LHCN-M2 (cell line): ENCODE data around the gene ANKRD10. TPM values are rescaled to one million over a fixed set of nuclear protein-coding genes. Genes with fewer than 3 reads are reported as not detected.

Experiments used
- DNase-seq: peaks from one replicate; pipeline ENCODE4 v3.0.0-alpha.2; 2012; ENCODE audit warnings: low read depth
- total RNA-seq: library from RNA; depleted of rRNA; stranded (reverse); fragments of >200 nt; gene quantifications from 2 replicates; pipeline ENCODE4 v1.2.3, GENCODE V29; 2014

The ANKRD10 gene
- total RNA-seq, 1 experiment from 2014 or later, result 510 TPM

DNA sequence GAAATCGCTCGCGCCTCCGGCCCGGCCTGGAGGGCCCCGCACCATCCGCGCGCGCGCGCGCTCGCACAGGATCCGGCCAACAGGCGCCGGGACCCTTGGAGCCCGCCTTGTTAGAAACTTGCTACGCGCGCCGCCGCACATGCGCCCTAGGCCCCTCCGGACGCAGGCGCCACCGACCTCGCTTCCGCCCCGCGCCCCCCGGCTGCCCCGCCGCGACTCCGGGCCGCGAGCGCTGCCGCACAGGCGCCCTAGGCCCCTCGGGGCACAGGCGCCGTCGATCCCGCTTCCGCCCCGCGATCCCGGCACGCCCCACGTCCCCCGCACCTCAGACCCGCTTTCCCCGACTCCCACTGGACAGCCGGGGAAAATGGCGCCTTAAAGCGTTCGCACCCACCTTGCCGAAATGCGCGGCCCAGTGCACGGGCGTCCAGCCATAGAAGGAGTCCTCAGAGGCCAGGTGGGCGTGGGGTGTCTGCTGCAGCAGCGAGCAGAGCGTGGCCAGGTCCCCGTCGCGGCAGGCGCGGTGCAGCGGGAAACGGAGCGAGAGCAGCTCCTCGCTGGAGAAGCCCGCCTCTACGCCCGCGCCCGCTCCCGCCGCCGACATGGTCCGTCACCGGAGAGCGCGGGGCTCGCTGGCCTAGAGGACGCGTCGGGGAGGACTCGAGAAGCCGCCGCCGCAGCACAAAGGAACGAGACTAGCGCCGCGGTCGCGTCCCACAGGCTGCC, 375 bp downstream of the ANKRD10 start:
- peak; percentile 73 for DNase-seq

GRCh38 chr13:110914081-110914330, 863 bp downstream of the ANKRD10 start:
- no peak for DNase-seq

GRCh38 chr13:110913322-110914080, 1.4 kb downstream of the ANKRD10 start:
- DNase-seq, result peak; percentile 56

- DNase-seq, result peak; percentile 51
Measured at GRCh38 chr13:110912651-110913051, 2.2 kb downstream of the ANKRD10 start.

GRCh38 chr13:110911880-110912279, 3.0 kb downstream of the ANKRD10 start:
- peak; percentile 45 for DNase-seq

DNA sequence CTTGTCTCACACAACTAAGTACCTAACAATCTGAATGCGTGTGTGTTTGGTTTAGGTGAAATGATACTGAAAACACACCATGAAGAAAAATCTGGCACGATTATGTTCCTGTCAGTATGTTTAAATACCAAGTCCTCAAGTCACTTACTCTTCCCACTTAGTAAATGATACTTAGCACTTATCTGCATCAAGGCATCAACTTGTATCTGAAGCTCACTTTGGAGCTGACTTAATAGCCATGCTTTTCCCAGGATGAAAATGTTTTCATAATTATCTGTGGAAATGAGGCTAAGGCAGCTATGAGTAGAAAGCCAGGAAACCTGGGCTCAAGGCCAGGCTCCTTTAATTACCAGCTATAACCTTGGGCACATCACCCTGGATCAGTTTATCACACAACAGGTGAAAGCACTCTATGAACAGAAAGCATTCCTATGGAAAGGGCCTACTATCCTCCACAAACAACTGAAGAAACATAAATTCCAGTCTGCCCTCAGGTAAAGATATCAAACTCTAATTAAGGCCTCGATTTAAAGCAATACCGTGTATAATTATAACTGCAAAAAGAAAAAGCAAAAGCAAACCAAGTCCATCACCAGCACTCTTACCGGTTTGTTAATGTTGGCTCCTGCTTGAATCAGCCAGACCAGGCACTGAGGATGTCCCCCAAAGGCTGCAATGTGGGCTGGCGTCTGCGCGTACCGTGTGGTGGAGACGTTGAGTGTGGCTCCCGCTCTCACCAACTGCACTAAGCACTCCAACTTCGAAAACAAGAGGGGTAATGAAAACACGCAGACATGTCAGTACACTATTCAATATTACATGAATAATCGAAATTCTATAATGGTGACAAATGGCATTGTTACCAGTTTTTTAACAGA, 4.6 kb downstream of the ANKRD10 start:
- no peak for DNase-seq

DNA sequence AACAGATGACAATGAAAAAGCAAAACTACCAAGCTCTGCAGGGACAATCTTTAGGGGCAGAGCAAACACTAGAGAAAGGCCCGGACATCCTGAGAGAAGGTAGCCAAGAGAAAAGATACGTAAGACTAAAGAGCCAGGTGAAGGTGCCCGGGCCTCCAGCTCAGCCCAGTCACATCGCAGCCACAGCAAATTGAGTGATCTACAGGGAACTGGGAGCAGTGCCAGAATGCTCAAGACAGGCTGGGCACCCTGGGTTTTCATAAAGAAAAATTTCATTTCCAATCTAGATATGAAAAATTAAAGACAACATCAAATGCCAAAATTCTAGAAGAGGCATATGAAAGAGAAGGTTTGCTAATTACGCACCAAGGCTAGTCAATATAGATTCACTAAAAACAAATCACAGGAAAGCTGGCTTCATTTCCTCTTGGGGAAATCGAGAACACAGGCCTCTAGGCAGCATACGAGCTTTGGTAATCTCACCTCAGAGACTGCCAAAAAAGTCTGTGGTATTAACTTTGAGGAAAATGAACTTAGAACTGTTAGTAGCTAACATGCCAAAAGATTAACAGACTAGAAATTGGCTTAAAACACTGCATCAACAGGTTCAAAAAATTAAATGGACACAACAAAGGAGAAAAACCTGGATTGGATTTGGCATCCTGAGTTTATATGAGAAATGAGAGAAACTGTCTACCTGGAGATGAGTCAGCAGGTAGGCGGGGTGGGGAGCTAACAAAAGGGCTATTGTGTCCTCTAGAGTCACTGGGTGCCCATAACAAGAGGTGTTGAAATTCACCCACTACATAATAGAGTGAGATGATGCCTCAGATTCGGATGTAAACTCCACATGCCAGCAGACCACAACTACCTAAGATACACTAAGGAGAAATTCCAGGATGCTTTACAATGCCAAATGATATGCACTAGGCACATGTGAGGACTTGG, 6.6 kb downstream of the ANKRD10 start:
- DNase-seq, result peak; percentile 39

- DNase-seq, result no peak
Measured at GRCh38 chr13:110907301-110907700, 7.6 kb downstream of the ANKRD10 start.

DNA sequence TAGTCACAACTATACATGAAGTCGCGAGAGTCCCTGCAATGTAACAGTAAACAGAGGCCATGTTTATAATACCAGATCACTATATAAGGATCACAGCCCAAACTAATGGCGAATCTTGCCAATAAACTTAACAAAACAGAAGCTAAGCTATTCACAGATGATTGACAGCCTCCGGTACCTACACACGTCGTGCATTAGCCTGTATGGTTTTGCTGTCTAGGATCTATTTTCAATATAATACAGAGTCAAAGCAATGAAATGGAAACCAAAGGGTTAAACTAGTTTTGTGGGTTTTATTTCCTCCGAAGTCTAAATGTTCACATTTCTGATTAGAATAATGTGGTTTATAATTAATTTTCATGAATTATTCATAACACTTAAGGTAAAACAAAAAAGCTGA, 10.1 kb downstream of the ANKRD10 start:
- no peak for DNase-seq

DNA sequence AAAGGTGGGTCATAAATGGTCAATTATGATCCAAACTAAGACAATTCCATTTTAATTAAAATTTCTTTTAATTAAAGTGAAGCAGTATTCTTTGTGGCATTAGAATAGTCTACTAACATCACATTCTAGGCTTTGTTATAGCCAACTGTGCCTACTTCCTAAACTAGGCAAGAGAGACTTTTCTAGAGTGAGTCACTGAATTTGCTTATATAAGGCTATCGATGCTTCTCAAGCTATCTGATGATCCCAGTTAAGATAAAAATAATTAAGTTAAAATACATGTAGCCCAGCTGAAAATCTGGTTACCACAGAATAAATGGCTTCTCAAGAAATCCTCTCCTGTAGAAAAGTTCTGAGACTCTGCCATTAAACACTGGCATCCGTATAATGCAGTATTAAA, 12.5 kb downstream of the ANKRD10 start:
- no peak for DNase-seq

DNA sequence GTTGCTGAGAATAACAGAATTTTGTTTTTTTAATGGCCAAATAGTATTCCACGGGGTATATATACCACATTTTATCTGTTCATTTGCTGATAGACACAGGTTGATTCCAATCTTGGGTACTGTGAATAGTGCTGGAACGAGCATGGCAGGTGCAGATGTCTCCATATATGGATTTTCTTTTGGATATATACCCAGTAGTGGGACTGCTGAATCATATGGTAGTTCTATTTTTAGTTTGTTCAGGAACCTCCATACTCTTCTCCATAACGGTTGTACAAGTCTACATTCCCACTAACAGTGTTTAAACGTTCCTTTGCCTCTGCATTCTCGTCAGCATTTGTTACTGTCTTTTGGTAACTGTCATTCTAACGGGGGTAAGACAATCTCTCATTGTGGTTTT, 17.3 kb downstream of the ANKRD10 start:
- DNase-seq, result no peak

- no peak for DNase-seq
Measured at GRCh38 chr13:110897014-110897413, 17.9 kb downstream of the ANKRD10 start.

DNA sequence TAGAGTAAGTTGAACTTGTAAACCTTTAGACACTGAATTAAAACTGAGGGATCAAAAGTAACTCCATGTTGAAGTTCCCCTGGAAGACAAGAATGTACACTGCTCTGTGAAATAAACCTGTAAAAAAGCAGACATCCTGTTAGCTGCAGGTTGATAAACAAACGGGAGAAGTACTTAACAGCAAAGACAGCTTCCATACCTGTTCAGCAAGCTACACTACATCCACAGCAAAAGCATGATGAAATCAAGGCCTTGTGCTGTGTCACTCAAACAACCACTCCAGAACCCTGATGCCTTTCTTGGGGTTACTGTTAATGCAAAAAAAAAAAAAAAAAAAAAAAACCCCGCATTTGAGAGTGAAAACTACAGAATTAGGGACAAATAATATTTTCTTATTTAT, 20.8 kb downstream of the ANKRD10 start:
- DNase-seq, result no peak

DNA sequence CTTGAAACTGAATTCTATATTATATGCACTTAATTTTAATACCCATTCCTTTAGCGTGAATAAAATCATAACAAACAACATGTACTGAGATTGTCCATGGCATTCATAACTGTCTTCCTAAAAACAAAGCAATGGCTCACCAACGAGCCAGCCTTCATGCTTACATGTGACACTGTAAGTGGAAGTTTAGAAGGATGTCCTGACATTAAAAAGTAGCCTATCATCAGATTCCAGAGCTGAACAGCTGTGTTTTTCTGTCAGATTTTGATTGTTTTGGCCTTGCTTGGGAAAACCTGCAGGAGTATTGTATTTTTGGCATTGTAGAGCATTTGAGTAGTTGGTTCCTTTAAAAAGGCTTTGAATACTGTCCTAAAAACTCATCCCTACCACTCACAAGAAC, 21.3 kb downstream of the ANKRD10 start:
- DNase-seq, result no peak

- no peak for DNase-seq
Measured at GRCh38 chr13:110890279-110891165, 24.3 kb downstream of the ANKRD10 start.

DNA sequence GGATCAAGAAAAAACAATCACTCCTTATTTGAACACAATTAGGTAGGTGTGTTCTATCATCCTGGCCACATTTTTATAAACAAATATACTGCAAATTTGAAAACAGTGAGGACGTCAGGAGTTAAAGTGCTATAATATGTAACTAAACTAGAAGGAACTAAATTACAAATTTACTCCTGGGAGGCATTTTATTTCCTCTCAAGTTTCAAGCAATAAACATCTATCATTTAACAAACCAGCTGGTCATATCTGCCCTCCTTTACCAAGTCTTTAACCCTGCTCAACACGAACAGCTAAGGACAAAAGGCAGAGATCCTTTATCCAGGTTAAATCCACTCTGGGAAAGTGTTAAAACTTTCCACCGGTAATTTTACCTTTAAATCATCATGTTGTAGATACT, 26.5 kb downstream of the ANKRD10 start:
- no peak for DNase-seq

DNA sequence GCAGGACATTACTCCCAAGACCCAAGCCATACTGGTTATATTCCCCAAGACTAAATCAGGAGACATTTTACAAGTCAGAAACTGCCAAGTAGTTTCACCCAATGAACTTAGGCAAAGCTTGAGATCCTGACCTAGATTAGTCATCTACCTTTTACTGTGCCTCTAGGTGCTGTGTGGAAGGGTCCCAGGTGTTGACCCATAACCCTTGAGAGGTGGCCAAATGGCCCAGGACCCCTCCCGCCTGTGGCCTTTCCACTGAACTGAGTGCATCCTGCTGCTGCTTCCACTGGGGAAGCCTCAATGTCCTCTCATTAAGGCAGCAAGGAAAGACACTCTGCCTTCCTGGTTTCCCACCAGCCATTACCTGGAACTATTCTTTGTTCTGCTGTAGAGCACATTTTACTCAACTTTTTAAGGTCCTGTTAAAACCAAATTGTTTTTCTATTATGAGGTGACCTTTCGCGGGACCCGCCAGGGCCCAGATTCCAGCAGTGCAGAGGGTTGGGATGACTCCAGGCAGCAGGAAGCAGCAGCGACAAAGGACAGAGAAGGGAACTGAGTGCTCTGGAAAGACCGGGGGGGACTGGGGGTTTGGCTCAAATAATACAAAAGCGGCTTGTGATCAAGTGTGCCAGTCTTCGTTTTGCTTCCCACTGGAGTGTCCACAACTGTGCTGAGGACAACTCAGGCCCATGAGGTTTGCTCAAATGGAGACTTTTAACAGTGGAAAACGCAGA, 27.1 kb downstream of the ANKRD10 start:
- DNase-seq, result peak; percentile 44

DNA sequence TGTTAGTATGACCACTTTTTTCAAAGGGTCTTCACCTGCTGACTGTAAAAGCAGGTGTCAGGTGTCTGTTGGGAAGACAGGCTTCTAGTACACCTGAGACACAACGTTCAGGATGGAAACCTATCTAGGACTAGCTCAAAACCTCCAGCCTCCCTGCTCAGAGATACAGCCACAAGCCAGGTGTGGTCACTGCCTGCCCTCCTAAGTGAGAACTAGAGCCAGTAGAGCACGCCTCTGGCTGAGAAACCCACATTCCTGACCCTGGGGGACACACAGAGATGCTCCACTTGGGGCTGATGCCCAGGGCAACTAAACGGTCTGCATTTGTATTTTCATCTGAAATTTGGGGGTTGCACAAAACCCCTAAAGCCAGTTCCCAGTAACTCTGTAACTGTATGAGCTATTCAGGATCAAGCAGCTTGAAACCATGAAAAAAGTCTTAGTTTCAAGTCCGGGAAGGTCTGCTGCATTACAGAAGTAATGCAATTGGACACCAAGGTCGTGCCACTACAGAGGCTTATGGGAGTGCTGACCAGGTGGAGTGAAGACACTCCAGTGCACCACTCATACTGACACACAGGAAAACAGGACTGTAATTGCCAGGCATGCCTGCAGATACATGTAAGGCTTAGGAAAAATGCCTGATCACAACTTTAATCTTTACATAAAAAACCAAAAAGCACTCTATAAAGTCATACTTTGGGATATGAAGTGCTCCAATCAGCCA, 27.8 kb downstream of the ANKRD10 start:
- DNase-seq, result peak; percentile 53
